HG02938 (cell line): ENCODE measurements around the gene MAGEL2.

Source experiments
- ATAC-seq: cut with Tn5 transposase; IDR thresholded peaks from one replicate; pipeline ENCODE4 v1.9.1; 2021; ENCODE audit warnings: mild to moderate bottlenecking, moderate library complexity; ENCODE audit not compliant: unreplicated experiment

Gene MAGEL2

DNA sequence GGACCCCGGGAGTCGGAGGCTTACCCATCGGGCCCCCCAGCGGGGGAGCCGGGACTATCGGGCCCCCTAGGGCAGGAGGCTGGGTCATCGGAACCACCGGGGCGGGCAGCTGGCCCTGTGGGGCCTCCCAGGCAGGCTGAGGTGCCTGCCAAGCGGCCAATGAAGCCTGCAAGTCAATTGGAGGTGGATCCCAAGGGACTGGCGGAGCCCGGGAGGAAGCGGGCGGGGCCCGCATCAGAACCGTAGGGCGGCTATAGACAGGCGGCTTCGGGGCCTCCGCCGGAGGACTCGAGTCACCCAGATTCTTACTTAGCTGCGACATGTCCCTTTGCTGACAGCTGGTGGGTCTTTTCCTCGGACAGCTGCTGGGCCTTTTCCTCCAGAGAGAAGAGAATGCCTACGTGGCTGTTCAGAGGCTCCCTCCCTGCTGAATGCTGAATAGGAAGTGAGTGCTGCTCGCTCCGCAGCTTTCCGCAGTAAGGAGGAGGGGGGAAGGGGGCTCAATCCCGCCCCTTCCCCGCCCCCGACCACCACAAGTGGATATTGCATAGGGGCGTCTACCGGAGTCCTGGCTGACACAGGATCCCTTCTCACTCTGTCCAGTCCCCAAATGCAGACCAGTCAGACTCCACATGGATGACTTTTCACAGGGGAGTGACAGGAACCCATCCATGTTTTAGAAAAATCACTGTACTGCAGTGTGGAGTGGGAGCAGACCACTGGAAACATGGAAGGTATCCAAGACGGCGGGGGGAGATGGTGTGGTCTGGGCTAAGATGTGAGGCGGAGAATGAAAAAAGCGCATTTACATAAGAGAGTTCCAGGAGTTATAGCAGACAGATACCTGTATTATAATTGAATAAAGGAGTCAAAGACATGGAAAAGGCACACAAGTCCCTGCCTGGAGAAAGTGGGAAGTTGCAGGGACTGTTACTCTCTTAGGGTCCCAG lies at the start of gene MAGEL2:
Gene MAGEL2, minus strand, starts transcription at position 447 of the 950 bp plus-strand sequence. Its CDS starts 125 bp downstream, at position 322.
- ATAC-seq: no peak

GRCh38 chr15:23695282-23695681 lies 47.6 kb upstream of the MAGEL2 start:
- no peak for ATAC-seq

GRCh38 chr15:23694592-23694991 lies 46.9 kb upstream of the MAGEL2 start:
- no peak for ATAC-seq

- ATAC-seq: no peak
These were observed 42.8 kb upstream of the MAGEL2 start for GRCh38 chr15:23690450-23690852.

DNA sequence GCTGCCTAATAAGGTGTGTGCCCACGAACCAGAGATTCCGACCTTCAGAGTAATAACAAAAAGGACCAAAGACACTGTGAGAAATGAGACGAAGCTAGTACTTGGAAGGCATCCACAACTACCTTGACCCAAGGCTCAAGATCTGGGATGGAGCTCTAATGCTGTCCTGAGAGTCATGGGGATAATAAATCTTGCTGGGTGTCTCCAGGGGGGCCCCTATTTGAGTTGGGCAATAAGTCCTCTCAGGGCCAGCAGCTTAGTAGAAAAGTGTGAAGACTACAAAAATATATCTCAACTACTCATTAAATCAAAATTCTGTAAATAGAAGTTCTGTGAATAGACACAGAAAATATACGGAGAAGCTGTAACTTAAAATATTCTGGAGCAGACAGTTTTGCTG lies 42.3 kb upstream of the MAGEL2 start:
- no peak for ATAC-seq

DNA sequence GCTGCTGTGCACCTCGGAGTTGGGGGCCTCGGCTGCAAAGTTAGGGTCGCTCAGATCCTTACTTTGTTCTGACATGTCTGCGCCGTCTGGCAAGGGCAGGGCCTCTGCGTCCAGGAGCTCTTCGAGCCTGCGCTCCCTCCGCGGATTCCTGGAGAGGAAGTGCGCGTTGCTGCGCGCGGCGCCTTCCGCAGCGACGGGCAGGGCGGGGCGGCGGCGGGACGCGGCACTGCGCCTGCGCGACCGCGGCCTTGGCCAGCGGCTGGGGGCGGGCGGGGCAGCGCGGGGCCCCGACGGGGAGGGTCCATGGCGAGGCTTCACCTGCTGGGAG lies 39.4 kb upstream of the MAGEL2 start, which contains the start of gene NDN:
Gene NDN, minus strand, starts transcription at position 163 of the 328 bp plus-strand sequence. Its CDS starts 88 bp downstream, at position 75.
- ATAC-seq: no peak

DNA sequence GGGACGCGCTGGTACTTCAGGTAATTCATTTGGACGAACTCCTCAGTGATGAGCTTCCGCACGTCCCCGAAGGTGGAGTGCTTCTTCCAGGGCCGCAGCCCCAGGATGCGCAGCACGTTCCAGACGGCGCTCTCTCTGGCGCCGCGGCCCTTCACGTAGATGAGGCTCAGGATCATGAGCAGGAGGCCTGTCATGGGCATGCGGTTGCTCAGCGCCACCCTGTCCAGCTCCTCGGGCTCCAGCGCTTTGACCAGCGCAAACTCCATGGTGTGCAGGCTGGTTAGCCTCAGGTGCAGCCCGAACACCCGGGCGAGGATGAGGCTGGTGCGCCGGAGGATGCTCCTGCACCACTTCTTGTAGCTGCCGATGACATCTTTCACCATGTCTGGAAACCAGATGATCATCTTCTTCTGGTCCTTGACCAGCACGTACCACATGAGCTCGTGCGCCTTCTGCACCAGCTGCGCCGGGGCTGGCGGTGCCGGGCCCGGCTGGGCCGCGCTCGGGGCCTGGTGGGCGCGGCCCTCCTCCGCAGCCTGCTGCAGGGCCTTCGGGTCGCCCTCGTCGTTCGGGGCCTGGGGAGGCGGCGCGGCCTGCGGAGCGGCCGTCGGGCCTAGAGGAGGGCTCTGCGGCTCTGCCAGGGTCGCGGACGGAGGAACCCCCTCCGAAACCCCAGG lies 38.9 kb upstream of the MAGEL2 start:
- ATAC-seq: no peak

- no peak for ATAC-seq
These were observed 23.8 kb upstream of the MAGEL2 start for GRCh38 chr15:23671481-23671880.

DNA sequence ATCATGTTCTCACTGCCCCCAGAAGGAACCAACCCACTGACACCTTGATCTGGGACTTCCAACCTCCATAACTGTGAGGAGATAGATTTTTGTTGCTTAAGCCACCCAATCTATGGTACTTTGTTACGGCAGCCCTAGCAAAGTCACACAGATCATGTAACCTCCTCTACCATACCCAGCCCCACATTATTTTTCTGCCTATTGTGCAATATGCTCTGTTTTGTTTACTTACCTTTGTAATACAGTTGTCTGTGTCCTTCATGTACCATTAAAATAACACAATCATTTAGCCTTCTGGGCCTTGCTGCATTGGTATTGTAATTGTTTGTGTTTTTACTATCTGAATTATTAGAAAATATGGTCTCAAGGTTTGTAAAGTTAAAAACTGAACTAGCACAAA lies 23.3 kb upstream of the MAGEL2 start:
- ATAC-seq: no peak

DNA sequence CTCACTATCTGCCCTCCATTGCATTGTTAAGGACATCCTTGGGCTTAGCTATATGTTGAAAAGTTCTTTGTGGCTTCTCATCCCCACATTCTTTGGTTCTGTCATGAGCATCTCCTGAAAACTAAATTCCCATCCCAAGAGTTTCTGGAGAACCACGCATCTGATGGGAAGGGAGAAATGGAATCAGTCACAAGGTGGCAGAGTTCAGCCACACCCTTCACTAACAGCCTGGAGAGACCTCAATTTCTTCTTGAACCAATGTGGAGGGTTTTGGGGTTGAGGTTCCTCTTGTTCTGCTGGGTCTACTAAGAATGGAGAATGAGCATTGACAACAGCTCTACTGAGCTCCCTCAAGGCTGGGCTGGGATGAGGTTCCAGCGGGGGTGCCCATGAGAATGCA lies 15.6 kb upstream of the MAGEL2 start:
- ATAC-seq: no peak

DNA sequence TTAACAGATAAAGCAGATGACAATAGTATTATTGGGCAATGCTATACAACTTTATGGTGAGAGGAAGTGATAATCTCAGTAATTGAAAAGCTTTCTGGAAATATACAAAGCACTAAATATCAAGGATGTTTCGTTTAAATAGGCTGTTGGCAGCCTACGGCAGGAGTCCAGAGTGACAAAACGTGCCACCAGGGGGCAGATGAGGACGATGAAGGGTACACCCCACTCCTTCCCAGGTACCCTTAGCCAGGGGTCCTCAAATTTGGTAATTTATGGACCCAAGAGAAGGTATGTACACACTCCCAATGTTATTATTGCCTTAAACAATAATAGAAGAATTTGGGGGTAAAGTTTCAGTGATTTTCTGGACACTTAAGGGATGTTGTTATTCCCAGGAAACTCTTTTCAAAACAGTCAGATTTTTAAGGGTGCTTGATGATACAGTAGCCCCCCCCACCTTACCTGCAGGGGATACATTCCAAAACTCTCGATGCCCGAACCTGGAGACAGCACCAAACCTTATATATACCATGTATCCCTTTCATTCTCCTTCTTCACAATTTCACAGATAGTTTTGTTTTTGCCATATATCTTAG lies 1.4 kb upstream of the MAGEL2 start:
- ATAC-seq: no peak

DNA sequence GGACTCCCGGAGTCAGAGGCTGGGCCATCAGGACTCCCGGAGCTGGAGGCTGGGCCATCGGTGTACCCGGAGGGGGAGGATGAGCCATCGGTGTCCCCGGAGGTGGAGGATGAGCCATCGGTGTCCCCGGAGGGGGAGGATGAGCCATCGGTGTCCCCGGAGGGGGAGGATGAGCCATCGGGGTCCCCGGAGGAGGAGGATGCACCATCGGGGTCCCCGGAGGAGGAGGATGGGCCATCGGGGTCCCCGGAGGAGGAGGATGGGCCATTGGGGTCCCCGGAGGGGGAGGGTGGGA lies 719 bp downstream of the MAGEL2 start:
- ATAC-seq: no peak

- ATAC-seq: no peak
These were observed 1.3 kb downstream of the MAGEL2 start for GRCh38 chr15:23646165-23647000.

DNA sequence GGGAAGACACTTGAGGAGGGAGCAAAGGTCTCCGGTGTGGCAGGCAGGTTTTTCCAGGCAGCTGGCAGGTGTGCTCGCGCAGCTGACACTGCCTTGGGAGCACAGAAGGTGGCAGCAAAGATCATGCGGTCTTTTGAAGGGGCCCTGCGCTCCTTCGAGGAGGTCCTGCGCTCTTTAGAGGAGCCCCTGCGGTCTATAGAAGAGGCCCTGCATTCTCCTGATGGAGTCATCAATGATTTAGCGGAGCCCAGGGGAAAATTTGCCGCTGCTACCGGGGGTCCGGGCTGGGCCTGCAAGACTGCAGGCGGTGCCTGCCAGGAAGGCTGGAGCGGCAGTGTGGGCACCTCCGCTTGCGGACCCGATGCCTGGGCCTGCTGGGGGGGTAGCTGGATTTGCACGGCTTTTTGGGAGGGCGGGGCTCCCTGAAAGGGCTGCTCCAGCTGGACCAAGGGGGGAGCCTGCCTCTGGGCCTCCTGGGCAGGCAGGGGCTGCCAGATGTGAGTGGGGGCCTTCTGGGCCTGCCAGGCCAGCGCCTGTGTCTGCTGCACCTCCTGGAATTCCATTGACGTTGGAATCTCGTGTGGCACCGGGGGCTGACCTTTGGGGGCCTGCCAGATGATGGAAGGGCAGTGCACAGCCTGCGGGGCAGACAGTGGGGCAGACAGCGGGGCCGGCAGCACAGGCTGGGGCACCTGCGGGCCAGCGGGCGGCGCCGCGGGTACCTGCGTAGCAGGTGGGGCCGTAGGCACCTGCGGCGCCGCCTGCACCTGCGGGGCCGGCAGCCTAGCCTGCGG lies 2.1 kb downstream of the MAGEL2 start:
- ATAC-seq: no peak

DNA sequence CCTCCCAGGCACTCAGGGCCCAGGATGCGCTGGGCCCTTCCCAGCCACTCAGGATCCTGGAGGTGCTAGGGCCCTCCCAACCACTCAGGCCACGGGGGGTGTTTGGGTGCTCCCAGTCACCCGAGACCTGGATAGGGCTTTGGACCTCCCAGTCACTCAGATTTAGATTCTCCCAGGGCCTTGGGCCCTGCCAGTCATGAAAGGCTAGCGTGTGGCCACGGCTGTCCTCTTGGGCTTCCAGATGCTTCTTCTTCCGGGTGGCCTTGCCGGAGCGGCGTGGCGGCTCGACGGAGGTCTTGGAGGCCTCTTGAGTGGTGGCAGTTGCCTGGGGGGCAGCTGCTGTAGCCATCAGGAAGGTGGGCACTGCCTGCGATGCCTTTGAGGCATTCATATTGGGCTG lies 2.8 kb downstream of the MAGEL2 start:
- no peak for ATAC-seq

DNA sequence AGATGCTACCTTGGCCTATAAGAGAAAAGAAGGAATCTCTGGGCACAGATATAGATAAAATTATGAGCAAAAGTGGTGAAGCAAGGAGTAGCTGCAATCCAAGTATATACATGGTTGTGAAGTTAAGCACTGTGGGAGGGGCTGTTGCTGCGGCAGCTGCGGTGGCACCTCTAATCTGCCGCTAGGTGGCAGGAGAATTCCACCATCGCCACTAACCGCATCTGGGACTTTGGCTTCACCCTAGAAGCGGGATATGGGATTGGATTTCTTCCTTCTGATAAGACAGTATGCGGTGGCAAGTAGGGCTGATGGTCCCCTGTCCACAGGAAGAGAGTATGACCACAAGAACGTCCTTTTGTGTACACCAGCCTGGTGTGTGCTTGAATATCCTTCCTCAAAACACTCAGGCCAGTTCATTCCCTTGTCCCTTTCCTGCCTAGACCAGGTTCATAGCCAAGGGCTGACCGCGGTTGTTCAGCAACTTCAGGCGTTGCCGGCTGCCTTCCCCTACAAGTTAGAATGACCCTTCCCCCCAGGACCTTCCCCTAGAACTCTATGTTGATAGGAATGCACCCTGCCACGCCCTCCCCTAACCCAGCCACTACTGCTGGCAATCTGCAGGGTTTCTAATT lies 5.1 kb downstream of the MAGEL2 start:
- ATAC-seq: no peak

DNA sequence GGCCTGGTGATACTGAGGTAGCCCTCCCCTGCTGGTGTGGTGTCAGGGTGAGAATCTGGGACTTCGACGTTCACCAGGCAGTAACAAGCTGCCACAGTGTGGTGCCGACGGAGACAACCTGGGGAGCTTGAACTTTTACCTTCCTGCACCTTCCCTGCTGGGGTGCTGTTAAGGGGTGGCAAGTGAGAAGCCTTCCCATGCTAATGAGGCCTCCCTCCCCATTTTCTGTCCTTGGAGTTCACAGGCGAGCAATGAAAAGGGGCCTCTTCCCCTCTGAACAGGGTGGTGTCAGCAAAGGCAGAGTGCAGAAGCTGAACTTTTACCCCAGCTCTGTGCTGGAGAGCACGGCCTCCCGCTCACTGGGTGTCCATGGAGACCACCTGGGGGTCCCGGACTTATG lies 13.5 kb downstream of the MAGEL2 start:
- ATAC-seq: no peak

GRCh38 chr15:23629234-23629805 lies 18.3 kb downstream of the MAGEL2 start:
- ATAC-seq: no peak

DNA sequence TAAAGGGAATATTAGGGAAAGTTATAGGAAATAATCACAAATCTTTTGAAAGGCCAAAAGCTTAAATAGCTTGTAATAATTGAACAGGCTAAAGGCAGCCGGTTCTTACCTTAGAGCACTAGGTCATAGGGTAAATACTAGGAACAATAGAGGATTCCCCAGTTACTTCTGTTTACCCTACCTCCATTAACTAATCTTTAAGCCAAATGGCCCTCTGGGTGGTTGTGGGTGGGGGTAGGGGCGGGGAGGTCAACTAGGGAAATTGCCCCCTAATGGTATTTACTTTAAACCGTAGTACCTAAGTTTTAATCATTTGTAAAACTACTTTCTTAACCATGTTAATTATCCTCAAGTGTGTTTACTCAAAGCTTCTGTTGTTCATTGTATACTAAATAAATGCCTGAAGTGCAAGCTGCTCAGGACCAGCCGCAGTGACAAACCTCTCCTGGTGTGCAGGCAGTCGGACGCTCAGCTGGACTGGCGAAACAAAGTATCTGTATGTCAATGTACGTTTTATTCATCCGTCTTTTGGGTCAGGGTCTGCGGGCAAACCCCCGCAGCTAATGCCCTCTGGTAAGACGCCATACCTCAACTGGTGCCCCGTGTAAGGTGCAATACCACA lies 18.9 kb downstream of the MAGEL2 start:
- no peak for ATAC-seq
